NCI-H2171 (cell line): ENCODE measurements around the gene FZD7.

Experiments
- DNase-seq: peaks from one replicate; lab custom pipeline; 2025; lab: John Stamatoyannopoulos, UW

FZD7 gene

GRCh38 chr2:202014318-202014717 is 19.3 kb upstream of the FZD7 start:
- DNase-seq, result peak; percentile 32

GRCh38 chr2:202014759-202015211 is 18.9 kb upstream of the FZD7 start:
- DNase-seq, result no peak

- DNase-seq, result no peak
These were observed 18.2 kb upstream of the FZD7 start for GRCh38 chr2:202015471-202015870.

- DNase-seq, result no peak
These were observed 17.0 kb upstream of the FZD7 start for GRCh38 chr2:202016579-202017227.

GRCh38 chr2:202017940-202018339 is 15.7 kb upstream of the FZD7 start:
- DNase-seq, result no peak

GRCh38 chr2:202018950-202019349 is 14.7 kb upstream of the FZD7 start:
- DNase-seq, result peak; percentile 53

- DNase-seq, result no peak
These were observed 13.8 kb upstream of the FZD7 start for GRCh38 chr2:202019689-202020450.

GRCh38 chr2:202022755-202023154 is 10.9 kb upstream of the FZD7 start:
- no peak for DNase-seq

- DNase-seq, result peak; percentile 44
These were observed 10.3 kb upstream of the FZD7 start for GRCh38 chr2:202023198-202023903.

GRCh38 chr2:202023904-202024266 is 9.8 kb upstream of the FZD7 start:
- DNase-seq, result no peak

- no peak for DNase-seq
These were observed 8.8 kb upstream of the FZD7 start for GRCh38 chr2:202024871-202025270.

- no peak for DNase-seq
These were observed 7.8 kb upstream of the FZD7 start for GRCh38 chr2:202025816-202026215.

- DNase-seq, result no peak
These were observed 7.1 kb upstream of the FZD7 start for GRCh38 chr2:202026507-202026906.

GRCh38 chr2:202030691-202031090 is 3.0 kb upstream of the FZD7 start:
- DNase-seq, result no peak

GRCh38 chr2:202031246-202031951 is 2.3 kb upstream of the FZD7 start:
- no peak for DNase-seq

GRCh38 chr2:202032846-202033316 is 774 bp upstream of the FZD7 start:
- DNase-seq, result peak; percentile 47

GRCh38 chr2:202034249-202035088 is 814 bp downstream of the FZD7 start:
- DNase-seq, result no peak

GRCh38 chr2:202035089-202035940 is 1.7 kb downstream of the FZD7 start:
- peak; percentile 33 for DNase-seq

GRCh38 chr2:202035941-202036372 is 2.3 kb downstream of the FZD7 start:
- no peak for DNase-seq

GRCh38 chr2:202036601-202037037 is 3.0 kb downstream of the FZD7 start:
- no peak for DNase-seq
